Keratinocyte (primary cell): ENCODE results near the gene C2orf81. TPM values are rescaled to one million over a fixed set of nuclear protein-coding genes. Genes with fewer than 3 reads are reported as not detected.
A peak's percentile ranks its signal among the peaks of the same experiment; 100 is the strongest.

ENCODE experiments used
- DNase-seq: peaks from one replicate; pipeline ENCODE4 v3.0.0-alpha.2; 2011; ENCODE audit warnings: low read depth, missing footprints, low spot score
- FAIRE-seq: peaks from 2 replicates; lab custom pipeline; 2011; peaks lifted over from hg19 to GRCh38; lab: Jason Lieb, UNC
- H2AFZ ChIP-seq: 2 replicates; pipeline ENCODE4 v1.6.0; 2012; ENCODE audit warnings: low read length, control low read depth, inconsistent platforms; ENCODE audit not compliant: control insufficient read depth
- H3K27ac ChIP-seq: 2 replicates; pipeline ENCODE4 v1.5.1; 2011; ENCODE audit warnings: low read length; ENCODE audit not compliant: control insufficient read depth, insufficient read depth
- H3K27me3 ChIP-seq: 3 replicates; pipeline ENCODE4 v1.6.0; 2011; ENCODE audit warnings: low read length; ENCODE audit not compliant: control insufficient read depth, insufficient read depth; ENCODE audit errors: extremely low read depth
- H3K36me3 ChIP-seq, 2 experiments: 2 replicates in 1 of 2; 3 replicates in 1 of 2; pipeline ENCODE4 v1.5.1; 2011; ENCODE audit warnings: low read length in 2 of 2, mild to moderate bottlenecking in 1 of 2; ENCODE audit not compliant: control insufficient read depth in 2 of 2, insufficient read depth in 2 of 2; ENCODE audit errors: extremely low read depth in 1 of 2
- H3K4me1 ChIP-seq: 3 replicates; pipeline ENCODE4 v1.5.1; 2011; ENCODE audit warnings: low read length; ENCODE audit not compliant: control insufficient read depth, insufficient read depth; ENCODE audit errors: extremely low read depth
- H3K4me2 ChIP-seq: 3 replicates; pipeline ENCODE4 v1.6.0; 2011; ENCODE audit warnings: low read depth, low read length; ENCODE audit not compliant: control insufficient read depth, insufficient read depth; ENCODE audit errors: extremely low read depth
- H3K4me3 ChIP-seq, 3 experiments: fragments of 200-600 bp in 1 of 3; sonication (generic) in 1 of 3; 2 replicates in 2 of 3; 3 replicates in 1 of 3; pipeline ENCODE4 v1.5.1; 2011 to 2016; ENCODE audit warnings: low read length in 3 of 3, mild to moderate bottlenecking in 3 of 3, control low read depth in 2 of 3, inconsistent platforms in 1 of 3, low read depth in 1 of 3, mixed read lengths in 1 of 3, mixed run types in 1 of 3, moderate library complexity in 1 of 3; ENCODE audit not compliant: control insufficient read depth in 2 of 3, insufficient read depth in 2 of 3; ENCODE audit errors: extremely low read depth in 1 of 3
- H3K79me2 ChIP-seq: 2 replicates; pipeline ENCODE4 v1.6.0; 2012; ENCODE audit warnings: low read length; ENCODE audit not compliant: control insufficient read depth, insufficient read depth
- H3K9ac ChIP-seq: 3 replicates; pipeline ENCODE4 v1.6.0; 2011; ENCODE audit warnings: low read length; ENCODE audit not compliant: control insufficient read depth, insufficient read depth; ENCODE audit errors: extremely low read depth
- H3K9me1 ChIP-seq: 3 replicates; pipeline ENCODE4 v1.6.0; 2011; ENCODE audit warnings: low read length; ENCODE audit not compliant: control insufficient read depth, insufficient read depth; ENCODE audit errors: extremely low read depth
- H3K9me3 ChIP-seq: 2 replicates; pipeline ENCODE4 v1.5.1; 2012; ENCODE audit warnings: low read depth, low read length; ENCODE audit not compliant: control insufficient read depth
- H4K20me1 ChIP-seq: 3 replicates; pipeline ENCODE4 v1.6.0; 2011; ENCODE audit warnings: low read length; ENCODE audit not compliant: control insufficient read depth, insufficient read depth; ENCODE audit errors: extremely low read depth
- EZH2 ChIP-seq: IDR thresholded peaks from one replicate; pipeline ENCODE4 v1.6.1; 2012; ENCODE audit warnings: inconsistent platforms, mild to moderate bottlenecking, low read length, moderate library complexity
- dilution Hi-C: fragments of 300-500 bp; cut with MboI; formaldehyde crosslinking; loops from one replicate; pipeline ENCODE4 v1.7.0; 2020; ENCODE audit warnings: low sequenced_read_pairs; ENCODE audit not compliant: extremely low pct_ligation_motif_present
- polyA plus RNA-seq, 5 experiments: library from polyadenylated mRNA; depleted of rRNA in 3 of 5; stranded (reverse) in 3 of 5; stranded (forward) in 1 of 5; unstranded in 1 of 5; fragments of >200 nt; gene quantifications; 1 replicate in 1 of 5; 2 replicates in 3 of 5; 3 replicates in 1 of 5; pipeline versions ENCODE4 v1.2.1 to v1.2.3, GENCODE V29; 2011 to 2012; ENCODE audit warnings: missing spikeins in 2 of 5, low read depth in 1 of 5, low replicate concordance in 1 of 5
- TF ChIP-seq, protein P1 (sequence below), 3 experiments: IDR thresholded peaks in 1 of 3; conservative IDR thresholded peaks in 1 of 3; optimal IDR thresholded peaks in 1 of 3; 2 replicates in 2 of 3; 3 replicates in 1 of 3; pipeline versions ENCODE3 to v1.5.1; 2011; ENCODE audit warnings: low read length in 3 of 3, mild to moderate bottlenecking in 3 of 3, moderate library complexity in 2 of 3, control low read depth in 1 of 3, inconsistent platforms in 1 of 3; ENCODE audit not compliant: insufficient read depth in 2 of 3; ENCODE audit errors: extremely low read depth in 1 of 3

The C2orf81 gene
- polyA plus RNA-seq, 1 donor (not counting 4 experiments of a cell fraction or from before 2014, with no cell fraction given) = 0.58 TPM

DNA sequence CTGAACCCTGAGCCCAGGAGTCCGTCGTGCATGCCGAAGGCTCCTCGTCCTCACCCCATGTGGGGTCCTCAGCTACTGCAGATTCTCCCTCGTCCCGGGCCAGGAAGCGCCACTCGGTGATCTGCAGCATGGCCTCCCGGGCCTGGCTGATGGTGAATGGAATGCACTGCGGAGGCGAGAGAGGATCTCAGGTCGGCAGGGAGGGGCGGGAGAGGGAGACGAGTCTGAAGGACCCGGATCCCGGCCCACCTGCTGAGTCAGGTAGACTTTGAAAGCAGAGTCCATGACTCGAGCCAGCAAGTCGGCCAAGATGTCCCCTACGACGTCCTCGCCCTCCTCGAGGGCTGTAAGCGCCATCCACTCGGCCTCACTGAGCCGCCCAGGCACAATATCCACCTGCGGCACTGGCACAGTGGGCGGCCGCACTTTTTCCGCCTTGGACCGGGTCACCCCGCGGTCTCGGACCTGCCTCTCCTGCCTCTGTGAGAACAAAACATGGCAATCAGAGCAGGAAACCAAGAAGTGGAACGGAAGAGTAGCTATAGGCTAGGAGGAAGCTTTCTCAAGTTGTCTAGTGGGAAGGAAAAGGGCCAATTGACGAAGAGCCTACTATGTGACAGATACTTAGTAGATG lies 5.5 kb downstream of the C2orf81 start:
- H3K9ac ChIP-seq = no peak overlapping the region
- H3K36me3 ChIP-seq = no peaks in the 10 kb centered on the region
- peaks cover 12% of the 10 kb centered on the region for H3K4me1 ChIP-seq
- peaks cover 3% of the 10 kb centered on the region for H3K27me3 ChIP-seq
- no peak overlapping the region for H3K4me3 ChIP-seq
- FAIRE-seq (no peak), DNase-seq (no peak)
- no peak for TF ChIP-seq EZH2
- TF ChIP-seq, protein P1, sequence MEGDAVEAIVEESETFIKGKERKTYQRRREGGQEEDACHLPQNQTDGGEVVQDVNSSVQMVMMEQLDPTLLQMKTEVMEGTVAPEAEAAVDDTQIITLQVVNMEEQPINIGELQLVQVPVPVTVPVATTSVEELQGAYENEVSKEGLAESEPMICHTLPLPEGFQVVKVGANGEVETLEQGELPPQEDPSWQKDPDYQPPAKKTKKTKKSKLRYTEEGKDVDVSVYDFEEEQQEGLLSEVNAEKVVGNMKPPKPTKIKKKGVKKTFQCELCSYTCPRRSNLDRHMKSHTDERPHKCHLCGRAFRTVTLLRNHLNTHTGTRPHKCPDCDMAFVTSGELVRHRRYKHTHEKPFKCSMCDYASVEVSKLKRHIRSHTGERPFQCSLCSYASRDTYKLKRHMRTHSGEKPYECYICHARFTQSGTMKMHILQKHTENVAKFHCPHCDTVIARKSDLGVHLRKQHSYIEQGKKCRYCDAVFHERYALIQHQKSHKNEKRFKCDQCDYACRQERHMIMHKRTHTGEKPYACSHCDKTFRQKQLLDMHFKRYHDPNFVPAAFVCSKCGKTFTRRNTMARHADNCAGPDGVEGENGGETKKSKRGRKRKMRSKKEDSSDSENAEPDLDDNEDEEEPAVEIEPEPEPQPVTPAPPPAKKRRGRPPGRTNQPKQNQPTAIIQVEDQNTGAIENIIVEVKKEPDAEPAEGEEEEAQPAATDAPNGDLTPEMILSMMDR (optimal IDR thresholded peaks at IDR 0.05 in 1 of 3, IDR thresholded peaks at IDR 0.05 in 1 of 3, conservative IDR thresholded peaks at IDR 0.05 in 1 of 3; ENCODE audit: extremely low read depth in 1 of 3, insufficient read depth in 2 of 3, low read length in 3 of 3) = no peak
- no peaks in the 10 kb centered on the region for H3K9me3 ChIP-seq
- no peaks in the 10 kb centered on the region for H4K20me1 ChIP-seq
- H3K4me2 ChIP-seq = no peak overlapping the region
- no peak overlapping the region for H3K27ac ChIP-seq
- dilution Hi-C loops = no loop called here
- H3K79me2 ChIP-seq = no peaks in the 10 kb centered on the region
- H2AFZ ChIP-seq = no peak overlapping the region
- no peaks in the 10 kb centered on the region for H3K9me1 ChIP-seq

DNA sequence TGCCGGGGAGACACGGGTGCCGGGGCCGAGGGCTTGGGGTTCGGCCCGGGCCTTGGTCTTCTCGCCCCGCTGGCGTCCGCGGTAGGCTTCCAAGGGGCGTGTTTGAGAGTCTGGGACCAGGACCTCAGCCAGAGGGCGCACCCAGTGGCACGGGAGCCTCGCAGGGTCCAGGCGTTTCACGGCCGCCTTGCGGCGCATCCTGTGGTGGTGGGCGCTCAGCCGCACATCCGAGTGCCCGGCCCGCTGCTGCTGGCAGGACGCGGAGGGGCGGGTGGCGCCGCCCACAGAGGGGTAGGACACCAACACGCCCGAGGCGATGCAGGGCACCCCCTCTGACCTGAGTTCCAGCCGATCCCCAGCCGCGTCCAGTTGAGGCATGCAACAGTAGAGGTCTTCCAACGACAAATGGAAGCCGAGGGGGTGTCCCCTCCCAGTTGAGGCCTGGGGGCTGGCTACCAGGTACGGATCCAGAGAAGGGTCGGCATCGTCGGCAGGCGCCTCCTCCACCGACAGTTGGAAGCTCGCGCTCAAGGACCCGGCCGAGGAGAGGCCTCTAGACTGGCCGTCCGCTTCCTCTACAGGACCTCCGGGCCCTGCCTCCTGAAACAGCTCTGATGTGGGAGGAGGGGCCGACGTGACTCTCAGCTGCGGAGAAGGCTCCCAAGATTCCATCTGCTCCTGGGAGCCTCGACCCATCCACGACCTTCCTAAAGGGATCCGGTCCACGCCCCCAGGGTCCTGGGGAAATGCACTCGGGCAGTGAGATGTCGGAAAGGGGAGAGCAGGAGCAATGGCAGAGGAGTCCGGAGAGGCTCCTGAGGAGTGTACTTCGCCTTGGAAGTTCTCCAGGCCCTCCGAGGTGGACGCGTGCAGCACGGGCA lies 6.3 kb downstream of the C2orf81 start:
- H3K4me2 ChIP-seq = peak overlapping the region; percentile 73
- H2AFZ ChIP-seq = peak overlapping the region; percentile 53
- peaks cover 11% of the 10 kb centered on the region for H3K4me1 ChIP-seq
- TF ChIP-seq, protein P1 (optimal IDR thresholded peaks at IDR 0.05 in 1 of 3, IDR thresholded peaks at IDR 0.05 in 1 of 3, conservative IDR thresholded peaks at IDR 0.05 in 1 of 3; ENCODE audit: extremely low read depth in 1 of 3, insufficient read depth in 2 of 3, low read length in 3 of 3) = peak in 1 of 3 experiments; percentile 26
- no peak for TF ChIP-seq EZH2
- H3K79me2 ChIP-seq = no peaks in the 10 kb centered on the region
- H3K27me3 ChIP-seq = peaks cover 3% of the 10 kb centered on the region
- DNase-seq (no peak), FAIRE-seq (no peak)
- H4K20me1 ChIP-seq = no peaks in the 10 kb centered on the region
- no peak overlapping the region for H3K27ac ChIP-seq
- no peaks in the 10 kb centered on the region for H3K9me1 ChIP-seq
- H3K9me3 ChIP-seq = no peaks in the 10 kb centered on the region
- no peaks in the 10 kb centered on the region for H3K36me3 ChIP-seq
- peak overlapping the region in 1 of 3 experiments; percentile 49 for H3K4me3 ChIP-seq
- H3K9ac ChIP-seq = no peak overlapping the region
- dilution Hi-C loops = no loop called here
